Stomach (tissue), 9 donors: ENCODE data around the gene HSPA1L. TPM values are rescaled to one million over a fixed set of nuclear protein-coding genes. Genes with fewer than 3 reads are reported as not detected.

ENCODE experiments used
- DNase-seq, 2 donors: peaks; one replicate each; pipeline versions ENCODE4 v3.0.0 to v3.0.0-alpha.2; 2013 to 2019
- H3K27ac ChIP-seq, 5 donors: fragments of 200-600 bp in 4 of 5; sonication (generic) in 4 of 5; one replicate each; pipeline ENCODE4 v1.5.1; 2013 to 2019; ENCODE audit warnings: mild to moderate bottlenecking in 1 of 5, moderate library complexity in 1 of 5
- H3K27me3 ChIP-seq, 3 donors: fragments of 200-600 bp; sonication (generic); one replicate each; pipeline ENCODE4 v1.5.1; 2017 to 2019; ENCODE audit warnings: mixed run types in 1 of 3
- H3K36me3 ChIP-seq, 4 donors: fragments of 200-600 bp; sonication (generic); 1 replicate in 3 of 4; 2 replicates in 1 of 4; pipeline ENCODE4 v1.5.1; 2016 to 2019
- H3K4me1 ChIP-seq, 4 donors: fragments of 200-600 bp; sonication (generic); one replicate each; pipeline ENCODE4 v1.5.1; 2016 to 2019
- H3K4me3 ChIP-seq, 4 donors: fragments of 200-600 bp; sonication (generic) in 3 of 4; one replicate each; pipeline ENCODE4 v1.5.1; 2016 to 2019; ENCODE audit warnings: mild to moderate bottlenecking in 1 of 4
- H3K9me3 ChIP-seq, 4 donors: fragments of 200-600 bp; sonication (generic); one replicate each; pipeline ENCODE4 v1.5.1; 2016 to 2019
- EP300 ChIP-seq: sonication (generic); formaldehyde crosslinking; IDR thresholded peaks from one replicate; pipeline ENCODE4 v1.6.1; 2017; ENCODE audit warnings: antibody characterized with exemption
- POLR2A ChIP-seq, 4 donors: fragments of 450-650 bp; IDR thresholded peaks; one replicate each; pipeline ENCODE4 v1.6.1; 2016; ENCODE audit warnings: antibody characterized with exemption in 4 of 4, control low read depth in 2 of 4, mild to moderate bottlenecking in 1 of 4, moderate library complexity in 1 of 4
- POLR2AphosphoS5 ChIP-seq, 3 donors: sonication (generic); formaldehyde crosslinking; IDR thresholded peaks; one replicate each; pipeline ENCODE4 v1.6.1; 2016; ENCODE audit warnings: antibody characterized with exemption in 3 of 3
- WGBS, 5 donors: extraction: QIAGEN DNeasy Blood & Tissue Kit in 3 of 5; methylation state at CpG; one replicate each; pipeline versions ENCODE4 v1.1.5 to v1.1.7; 2013 to 2018; 5-methylcytosine and 5-hydroxymethylcytosine counted together
- intact Hi-C: fragments of 100-400 bp; cut with DNase I; formaldehyde crosslinking; loops from one replicate; pipeline ENCODE4 v1.15.1; 2023; ENCODE audit warnings: low total_unique reads
- polyA plus RNA-seq, 3 donors: library from polyadenylated mRNA; stranded (reverse); fragments of 200-250 nt; gene quantifications; one replicate each; pipeline ENCODE4 v1.2.3, GENCODE V29; 2013
- small RNA-seq, 4 donors: library from RNA; depleted of rRNA; stranded (forward); fragments of <200 nt; gene quantifications; one replicate each; pipeline ENCODE3, GENCODE V24; 2016
- total RNA-seq, 5 donors: library from RNA; depleted of rRNA; stranded (reverse); fragments of >200 nt; gene quantifications; one replicate each; pipeline versions ENCODE4 v1.1.0 to v1.2.3, GENCODE V29; 2014 to 2016
- TF ChIP-seq, protein P1 (sequence below), 7 experiments: fragments of 450-650 bp in 4 of 7; fragments of 200-600 bp in 3 of 7; sonication (generic) in 3 of 7; IDR thresholded peaks; one replicate each; pipeline ENCODE4 v1.5.1; 2016 to 2019; ENCODE audit warnings: antibody characterized with exemption in 7 of 7, control low read depth in 2 of 7, mild to moderate bottlenecking in 1 of 7
- donor health status: healthy with polysubstance abuse.
- donor health status: Bipolar disorder and iron deficiency.
- donor health status: healthy.

HSPA1L gene
- total and polyA plus RNA-seq, 8 donors = 0.46 to 1.7 (median 0.98) TPM; not detected in 3

DNA sequence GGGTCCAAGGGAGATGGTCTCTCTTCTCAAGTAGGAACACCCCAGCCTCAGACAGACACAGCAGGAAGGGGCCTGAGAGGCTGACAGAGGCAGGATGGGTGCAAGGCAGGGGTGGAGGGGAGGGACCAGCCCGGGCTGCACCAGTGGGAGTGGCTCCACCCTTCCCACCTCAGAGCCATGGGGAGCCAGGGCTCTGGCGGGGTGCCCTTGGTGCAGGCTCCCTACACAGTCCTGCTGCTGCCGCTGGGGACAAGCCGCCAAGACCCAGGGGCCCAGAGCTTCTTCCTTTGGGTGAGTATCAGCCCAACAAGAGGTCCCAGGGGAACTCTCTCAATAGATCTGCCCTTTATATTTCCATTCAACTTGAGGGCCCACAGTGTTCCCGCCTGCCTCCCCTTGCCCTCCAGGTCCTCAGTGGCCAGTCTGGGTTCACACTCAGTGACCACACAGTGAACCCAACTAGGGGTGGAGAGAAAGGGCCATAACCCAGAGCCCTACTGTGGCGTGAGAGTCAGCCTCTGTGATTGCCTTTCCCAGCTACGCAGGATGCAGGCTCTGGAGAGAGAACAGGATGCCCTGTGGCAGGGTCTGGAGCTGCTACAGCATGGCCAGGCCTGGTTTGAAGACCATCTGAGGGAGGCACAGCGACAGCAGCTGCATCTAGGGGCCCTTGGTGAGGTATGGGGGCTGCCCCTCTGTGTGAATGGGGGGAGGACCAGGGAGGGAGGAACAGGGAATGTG, 52.0 kb downstream of the HSPA1L start:
- peaks cover 0 to 10% (median 3%) of the 10 kb centered on the region in 4 donors for H3K4me1 ChIP-seq
- no peak for DNase-seq
- H3K36me3 ChIP-seq = peaks cover 0 to 25% (median 7%) of the 10 kb centered on the region in 4 donors
- H3K27ac ChIP-seq = no peak overlapping the region
- intact Hi-C loops = loop anchor here (10.0 kb wide), 1 partner anchor 78 kb away; the partner anchor contains the start of gene LY6G5C
- 68 to 78% (median 72%) methylated on average over 5 to 8 of the region's 8 CpGs for WGBS, 5 donors
- peaks cover 0 to 7% (median 0%) of the 10 kb centered on the region in 3 donors for H3K27me3 ChIP-seq
- TF ChIP-seq, protein P1, sequence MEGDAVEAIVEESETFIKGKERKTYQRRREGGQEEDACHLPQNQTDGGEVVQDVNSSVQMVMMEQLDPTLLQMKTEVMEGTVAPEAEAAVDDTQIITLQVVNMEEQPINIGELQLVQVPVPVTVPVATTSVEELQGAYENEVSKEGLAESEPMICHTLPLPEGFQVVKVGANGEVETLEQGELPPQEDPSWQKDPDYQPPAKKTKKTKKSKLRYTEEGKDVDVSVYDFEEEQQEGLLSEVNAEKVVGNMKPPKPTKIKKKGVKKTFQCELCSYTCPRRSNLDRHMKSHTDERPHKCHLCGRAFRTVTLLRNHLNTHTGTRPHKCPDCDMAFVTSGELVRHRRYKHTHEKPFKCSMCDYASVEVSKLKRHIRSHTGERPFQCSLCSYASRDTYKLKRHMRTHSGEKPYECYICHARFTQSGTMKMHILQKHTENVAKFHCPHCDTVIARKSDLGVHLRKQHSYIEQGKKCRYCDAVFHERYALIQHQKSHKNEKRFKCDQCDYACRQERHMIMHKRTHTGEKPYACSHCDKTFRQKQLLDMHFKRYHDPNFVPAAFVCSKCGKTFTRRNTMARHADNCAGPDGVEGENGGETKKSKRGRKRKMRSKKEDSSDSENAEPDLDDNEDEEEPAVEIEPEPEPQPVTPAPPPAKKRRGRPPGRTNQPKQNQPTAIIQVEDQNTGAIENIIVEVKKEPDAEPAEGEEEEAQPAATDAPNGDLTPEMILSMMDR (IDR thresholded peaks at IDR 0.05) = no peak
- H3K4me3 ChIP-seq = no peak overlapping the region
- no peaks in the 10 kb centered on the region for H3K9me3 ChIP-seq

DNA sequence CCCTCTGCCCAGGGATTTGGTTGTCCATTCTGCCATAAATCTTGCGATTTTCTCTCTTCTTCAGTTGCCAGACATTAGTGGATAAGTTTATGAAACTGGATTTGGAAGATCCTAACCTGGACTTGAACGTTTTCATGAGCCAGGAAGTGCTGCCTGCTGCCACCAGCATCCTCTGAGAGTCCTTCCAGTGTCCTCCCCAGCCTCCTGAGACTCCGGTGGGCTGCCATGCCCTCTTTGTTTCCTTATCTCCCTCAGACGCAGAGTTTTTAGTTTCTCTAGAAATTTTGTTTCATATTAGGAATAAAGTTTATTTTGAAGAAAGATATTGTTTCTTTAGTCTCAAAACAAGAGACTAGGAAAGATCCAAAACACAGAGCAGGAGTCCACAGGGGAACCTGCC, 52.7 kb downstream of the HSPA1L start, which contains the start of gene SAPCD1:
Gene SAPCD1 (plus strand): TSS at position 301 of the 400 bp plus-strand sequence. CDS start 399 bp downstream, outside the sequence.
- H3K36me3 ChIP-seq = peaks cover 0 to 25% (median 7%) of the 10 kb centered on the region in 4 donors
- peaks cover 0 to 7% (median 0%) of the 10 kb centered on the region in 3 donors for H3K27me3 ChIP-seq
- H3K9me3 ChIP-seq = no peaks in the 10 kb centered on the region
- 74 to 80% (median 78%) methylated on average over 4 of the region's 4 CpGs for WGBS, 5 donors
- TF ChIP-seq, protein P1 (IDR thresholded peaks at IDR 0.05) = no peak
- no peak for TF ChIP-seq POLR2A (IDR thresholded peaks at IDR 0.05)
- no peak for TF ChIP-seq EP300
- no peak for TF ChIP-seq POLR2AphosphoS5 (IDR thresholded peaks at IDR 0.05)
- H3K27ac ChIP-seq = no peak within 1 kb of the TSS
- no peak within 1 kb of the TSS for H3K4me3 ChIP-seq
- peaks cover 0 to 10% (median 3%) of the 10 kb centered on the region in 4 donors for H3K4me1 ChIP-seq
- no peak for DNase-seq
- intact Hi-C loops = loop anchor here (10.0 kb wide), 1 partner anchor 78 kb away; the partner anchor contains the start of gene LY6G5C

DNA sequence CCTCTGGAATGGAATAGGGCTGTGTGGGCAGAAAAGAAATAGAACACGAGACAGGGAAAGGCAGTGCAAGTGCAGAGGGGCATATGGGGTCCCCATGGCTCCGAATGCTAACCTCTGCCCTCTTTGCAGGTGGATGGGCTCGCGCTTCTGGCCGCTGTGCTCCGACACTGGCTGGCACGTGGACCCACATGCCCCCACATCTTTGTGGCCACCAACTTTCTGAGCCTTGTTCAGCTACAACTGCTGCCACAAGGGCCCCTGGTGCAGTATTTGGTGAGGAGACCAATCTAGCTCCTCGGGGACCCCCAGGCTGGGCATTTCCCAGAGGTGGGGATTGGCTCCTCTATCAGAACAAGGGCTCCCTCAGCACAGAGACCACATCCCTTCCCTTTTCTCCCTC, 53.7 kb downstream of the HSPA1L start:
- DNase-seq = no peak
- Histone ChIP-seq H3K27me3 (peaks cover 0 to 6% (median 0%) of the 10 kb centered on the region in 3 donors), H3K4me3 (no peak overlapping the region), H3K36me3 (peaks cover 0 to 25% (median 7%) of the 10 kb centered on the region in 4 donors), H3K27ac (no peak overlapping the region), H3K9me3 (no peaks in the 10 kb centered on the region), H3K4me1 (peaks cover 0 to 7% (median 1%) of the 10 kb centered on the region in 4 donors)
- TF ChIP-seq POLR2AphosphoS5 (IDR thresholded peaks at IDR 0.05) (no peak), POLR2A (IDR thresholded peaks at IDR 0.05) (no peak), EP300 (no peak)
- TF ChIP-seq, protein P1 (IDR thresholded peaks at IDR 0.05) = no peak
- WGBS, 5 donors = 90 to 98% (median 97%) methylated on average over 8 of the region's 8 CpGs
- intact Hi-C loops = loop anchor here (10.0 kb wide), 1 partner anchor 77 kb away; the partner anchor contains the start of gene LY6G5C

DNA sequence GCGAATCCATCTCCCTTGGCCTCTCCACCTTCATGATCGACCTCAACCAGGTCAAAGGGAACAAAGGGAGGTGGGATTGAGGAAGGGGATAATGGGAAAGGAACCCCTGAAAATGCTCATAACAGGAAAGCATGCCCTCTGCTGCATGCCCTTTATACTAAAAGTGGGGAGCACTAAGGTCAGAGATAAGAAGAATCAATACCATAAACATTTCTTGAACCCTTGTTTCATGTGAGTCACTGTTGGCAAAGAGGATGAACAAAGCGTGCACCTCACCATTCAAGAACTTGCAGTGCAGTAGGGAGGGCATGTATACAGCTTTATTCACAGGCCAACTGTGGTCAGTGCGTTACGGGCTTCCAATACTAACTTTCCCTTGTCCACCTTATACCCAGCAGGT, 54.3 kb downstream of the HSPA1L start:
- 78 to 88% (median 85%) methylated on average over 5 of the region's 5 CpGs for WGBS, 5 donors
- Histone ChIP-seq H3K36me3 (peaks cover 0 to 25% (median 7%) of the 10 kb centered on the region in 4 donors), H3K9me3 (no peaks in the 10 kb centered on the region), H3K27me3 (no peaks in the 10 kb centered on the region), H3K27ac (no peak overlapping the region), H3K4me3 (no peak overlapping the region), H3K4me1 (peaks cover 0 to under 1% (median 0%) of the 10 kb centered on the region in 4 donors)
- intact Hi-C loops = loop anchor here (10.0 kb wide), 1 partner anchor 76 kb away; the partner anchor contains the start of gene LY6G5C
- no peak for DNase-seq
- TF ChIP-seq POLR2AphosphoS5 (IDR thresholded peaks at IDR 0.05) (no peak), POLR2A (IDR thresholded peaks at IDR 0.05) (no peak), EP300 (no peak)
- TF ChIP-seq, protein P1 (IDR thresholded peaks at IDR 0.05) = no peak

Small RNA genes within 50 kb of the gene (small RNA-seq; reads per million reads assigned to genes)
- gene MSH5-SAPCD1 = 0 reads per million in 4 donors
- 0 reads per million in 4 donors for gene RF00019
- 0 reads per million in 4 donors for gene SAPCD1
- 331 to 1,938 (median 464) reads per million in 4 donors for gene SNORD48
- 0 reads per million in 4 donors for gene SNORD52

Other genes starting within 250 kb of the HSPA1L start
Only the 30 nearest of the 40 such genes appear.
- gene BAG6, start 162.6 kb downstream of the HSPA1L start, total RNA-seq = 100 to 1,000 TPM; 111 to 169 (median 141) TPM
- 100 to 1,000 TPM; 157 to 287 (median 180) TPM for gene BAG6, start 162.6 kb downstream of the HSPA1L start, polyA plus RNA-seq
- gene APOM, start 159.4 kb downstream of the HSPA1L start, total RNA-seq = 1 to 10 TPM in 2 of 5 donors, not detected in 3; 1.3 to 1.9 TPM
- gene APOM, start 159.4 kb downstream of the HSPA1L start, polyA plus RNA-seq = 10 to 100 TPM in 1 of 3 donors, 1 to 10 TPM in 2; 6.4 to 14.2 (median 6.5) TPM
- 10 to 100 TPM; 12.8 to 44.9 (median 32.0) TPM for gene C6orf47, start 154.5 kb downstream of the HSPA1L start, total RNA-seq
- 10 to 100 TPM; 10.5 to 16.0 (median 13.0) TPM for gene C6orf47, start 154.5 kb downstream of the HSPA1L start, polyA plus RNA-seq
- 10 to 100 TPM in 4 of 5 donors, 1 to 10 TPM in 1; 5.8 to 36.8 (median 10.6) TPM for gene GPANK1, start 150.3 kb downstream of the HSPA1L start, total RNA-seq
- 10 to 100 TPM; 13.0 to 17.9 (median 13.4) TPM for gene GPANK1, start 150.3 kb downstream of the HSPA1L start, polyA plus RNA-seq
- 100 to 1,000 TPM in 3 of 5 donors, 10 to 100 TPM in 2; 11.3 to 375 (median 142) TPM for gene CSNK2B, start 149.2 kb downstream of the HSPA1L start, total RNA-seq
- 100 to 1,000 TPM; 152 to 233 (median 181) TPM for gene CSNK2B, start 149.2 kb downstream of the HSPA1L start, polyA plus RNA-seq
- gene LY6G5B, start 145.3 kb downstream of the HSPA1L start, total RNA-seq = 10 to 100 TPM in 2 of 5 donors, 1 to 10 TPM in 2, not detected in 1; 2.7 to 17.1 (median 10.3) TPM
- 1 to 10 TPM in 2 of 3 donors, under 1 TPM in 1; 0.44 to 4.7 (median 2.1) TPM for gene LY6G5B, start 145.3 kb downstream of the HSPA1L start, polyA plus RNA-seq
- gene LY6G5C, start 134.2 kb downstream of the HSPA1L start, total RNA-seq = not detected
- gene LY6G5C, start 134.2 kb downstream of the HSPA1L start, polyA plus RNA-seq = 1 to 10 TPM; 1.8 to 4.9 (median 2.7) TPM
- 100 to 1,000 TPM in 1 of 5 donors, 10 to 100 TPM in 4; 40.9 to 122 (median 49.0) TPM for gene ABHD16A, start 112.0 kb downstream of the HSPA1L start, total RNA-seq
- gene ABHD16A, start 112.0 kb downstream of the HSPA1L start, polyA plus RNA-seq = 10 to 100 TPM; 15.1 to 48.0 (median 20.4) TPM
- gene LY6G6F, start 108.4 kb downstream of the HSPA1L start, total RNA-seq = not detected
- not detected for gene LY6G6F, start 108.4 kb downstream of the HSPA1L start, polyA plus RNA-seq
- gene LY6G6D, start 99.9 kb downstream of the HSPA1L start, total RNA-seq = not detected
- gene LY6G6D, start 99.9 kb downstream of the HSPA1L start, polyA plus RNA-seq = not detected
- not detected for gene LY6G6C, start 93.5 kb downstream of the HSPA1L start, total RNA-seq
- gene LY6G6C, start 93.5 kb downstream of the HSPA1L start, polyA plus RNA-seq = under 1 TPM in 1 of 3 donors, not detected in 2; 0.90 TPM
- gene MPIG6B, start 91.9 kb downstream of the HSPA1L start, total RNA-seq = not detected
- gene MPIG6B, start 91.9 kb downstream of the HSPA1L start, polyA plus RNA-seq = under 1 TPM in 1 of 3 donors, not detected in 2; 0.10 TPM
- 100 to 1,000 TPM in 2 of 5 donors, 10 to 100 TPM in 3; 33.3 to 133 (median 76.1) TPM for gene DDAH2, start 86.0 kb downstream of the HSPA1L start, total RNA-seq
- 10 to 100 TPM; 52.9 to 73.7 (median 57.9) TPM for gene DDAH2, start 86.0 kb downstream of the HSPA1L start, polyA plus RNA-seq
- gene CLIC1, start 78.8 kb downstream of the HSPA1L start, total RNA-seq = 100 to 1,000 TPM in 4 of 5 donors, 10 to 100 TPM in 1; 33.8 to 381 (median 117) TPM
- gene CLIC1, start 78.8 kb downstream of the HSPA1L start, polyA plus RNA-seq = 100 to 1,000 TPM; 331 to 597 (median 348) TPM
- 10 to 100 TPM in 4 of 5 donors, 1 to 10 TPM in 1; 4.1 to 66.4 (median 21.4) TPM for gene MSH5, start 75.3 kb downstream of the HSPA1L start, total RNA-seq
- 1 to 10 TPM; 2.9 to 9.3 (median 3.2) TPM for gene MSH5, start 75.3 kb downstream of the HSPA1L start, polyA plus RNA-seq
- 10 to 100 TPM in 2 of 5 donors, 1 to 10 TPM in 2, not detected in 1; 2.7 to 40.8 (median 7.6) TPM for gene SAPCD1, start 52.6 kb downstream of the HSPA1L start, total RNA-seq
- gene SAPCD1, start 52.6 kb downstream of the HSPA1L start, polyA plus RNA-seq = 1 to 10 TPM; 2.4 to 5.4 (median 2.9) TPM
- 10 to 100 TPM in 1 of 5 donors, 1 to 10 TPM in 3, not detected in 1; 4.2 to 18.3 (median 7.5) TPM for gene VWA7, start 38.0 kb downstream of the HSPA1L start, total RNA-seq
- 1 to 10 TPM; 1.3 to 1.4 (median 1.4) TPM for gene VWA7, start 38.0 kb downstream of the HSPA1L start, polyA plus RNA-seq
- gene VARS1, start 19.5 kb downstream of the HSPA1L start, total RNA-seq = 10 to 100 TPM; 21.6 to 56.5 (median 24.1) TPM
- 10 to 100 TPM; 11.0 to 31.8 (median 27.7) TPM for gene VARS1, start 19.5 kb downstream of the HSPA1L start, polyA plus RNA-seq
- 10 to 100 TPM in 3 of 5 donors, 1 to 10 TPM in 1, not detected in 1; 6.7 to 34.5 (median 11.4) TPM for gene LSM2, start 8.3 kb downstream of the HSPA1L start, total RNA-seq
- gene LSM2, start 8.3 kb downstream of the HSPA1L start, polyA plus RNA-seq = 10 to 100 TPM; 45.2 to 55.8 (median 50.4) TPM
- gene HSPA1A, start 260 bp upstream of the HSPA1L start, total RNA-seq = 100 to 1,000 TPM in 3 of 5 donors, 10 to 100 TPM in 2; 68.8 to 124 (median 113) TPM
- gene HSPA1A, start 260 bp upstream of the HSPA1L start, polyA plus RNA-seq = 100 to 1,000 TPM in 1 of 3 donors, 10 to 100 TPM in 2; 51.1 to 107 (median 64.8) TPM
- gene HSPA1B, start 12.5 kb upstream of the HSPA1L start, total RNA-seq = 100 to 1,000 TPM in 3 of 5 donors, 10 to 100 TPM in 2; 44.3 to 165 (median 105) TPM
- gene HSPA1B, start 12.5 kb upstream of the HSPA1L start, polyA plus RNA-seq = 10 to 100 TPM; 35.9 to 66.0 (median 51.3) TPM
- gene NEU1, start 47.5 kb upstream of the HSPA1L start, total RNA-seq = 10 to 100 TPM; 11.3 to 60.7 (median 25.0) TPM
- 10 to 100 TPM; 16.3 to 29.0 (median 22.2) TPM for gene NEU1, start 47.5 kb upstream of the HSPA1L start, polyA plus RNA-seq
- gene SLC44A4, start 63.7 kb upstream of the HSPA1L start, total RNA-seq = 100 to 1,000 TPM in 4 of 5 donors, 10 to 100 TPM in 1; 74.2 to 201 (median 175) TPM
- 100 to 1,000 TPM in 1 of 3 donors, 10 to 100 TPM in 2; 35.4 to 111 (median 47.9) TPM for gene SLC44A4, start 63.7 kb upstream of the HSPA1L start, polyA plus RNA-seq
- 10 to 100 TPM; 12.1 to 58.0 (median 31.7) TPM for gene EHMT2, start 82.4 kb upstream of the HSPA1L start, total RNA-seq
- 10 to 100 TPM; 27.3 to 43.2 (median 35.4) TPM for gene EHMT2, start 82.4 kb upstream of the HSPA1L start, polyA plus RNA-seq
- 1 to 10 TPM in 3 of 5 donors, under 1 TPM in 2; 0.43 to 6.4 (median 1.3) TPM for gene ZBTB12, start 86.8 kb upstream of the HSPA1L start, total RNA-seq
- 1 to 10 TPM; 1.8 to 3.4 (median 2.2) TPM for gene ZBTB12, start 86.8 kb upstream of the HSPA1L start, polyA plus RNA-seq
- gene C2, start 112.4 kb upstream of the HSPA1L start, total RNA-seq = 10 to 100 TPM in 1 of 5 donors, 1 to 10 TPM in 3, not detected in 1; 1.7 to 24.6 (median 4.0) TPM
- 1 to 10 TPM; 3.3 to 6.3 (median 4.9) TPM for gene C2, start 112.4 kb upstream of the HSPA1L start, polyA plus RNA-seq
- gene CFB, start 130.8 kb upstream of the HSPA1L start, total RNA-seq = 100 to 1,000 TPM in 3 of 5 donors, 10 to 100 TPM in 1, 1 to 10 TPM in 1; 8.4 to 316 (median 185) TPM
- gene CFB, start 130.8 kb upstream of the HSPA1L start, polyA plus RNA-seq = 100 to 1,000 TPM in 2 of 3 donors, 10 to 100 TPM in 1; 13.1 to 226 (median 165) TPM
- gene NELFE, start 143.7 kb upstream of the HSPA1L start, total RNA-seq = 100 to 1,000 TPM in 1 of 5 donors, 10 to 100 TPM in 3, 1 to 10 TPM in 1; 2.9 to 100 (median 50.1) TPM
- gene NELFE, start 143.7 kb upstream of the HSPA1L start, polyA plus RNA-seq = 10 to 100 TPM; 52.1 to 75.8 (median 53.5) TPM
- 100 to 1,000 TPM in 3 of 5 donors, 10 to 100 TPM in 2; 22.0 to 478 (median 114) TPM for gene SKIC2, start 143.9 kb upstream of the HSPA1L start, total RNA-seq
- gene SKIC2, start 143.9 kb upstream of the HSPA1L start, polyA plus RNA-seq = 10 to 100 TPM; 74.3 to 88.9 (median 87.1) TPM
- 10 to 100 TPM in 3 of 5 donors, 1 to 10 TPM in 2; 4.1 to 65.8 (median 18.3) TPM for gene DXO, start 156.9 kb upstream of the HSPA1L start, total RNA-seq
- gene DXO, start 156.9 kb upstream of the HSPA1L start, polyA plus RNA-seq = 10 to 100 TPM; 11.9 to 24.8 (median 19.7) TPM